A673 (cell line): ENCODE data around the gene UCN3. TPM values are rescaled to one million over a fixed set of nuclear protein-coding genes. Genes with fewer than 3 reads are reported as not detected.

Experiments used
- BruUV-seq: library from RNA; stranded (reverse); fragments of 400-500 nt; replicated peaks from 2 replicates; lab custom pipeline; 2021; lab: Mats Ljungman, UMichigan
- CTCF ChIA-PET: fragments of 300-600 bp; sonication (Branson Sonifier 250); formaldehyde crosslinking; loops from one replicate; lab custom pipeline; 2022; ENCODE audit warnings: antibody characterized with exemption; lab: Charles Lee
- POLR2A ChIA-PET: fragments of 300-600 bp; sonication (Branson Sonifier 250); formaldehyde crosslinking; loops from one replicate; lab custom pipeline; 2022; ENCODE audit warnings: antibody characterized with exemption; ENCODE audit not compliant: low non-redundant PET; lab: Charles Lee
- DNase-seq: peaks from one replicate; pipeline ENCODE4 v3.0.0-alpha.2; 2015; ENCODE audit warnings: low spot score
- H3K27ac ChIP-seq: fragments of 200-600 bp; sonication (generic); 2 replicates; pipeline ENCODE4 v1.5.1; 2016; ENCODE audit warnings: mixed run types, low read depth, mild to moderate bottlenecking, mixed read lengths, antibody characterized with exemption, low read length; ENCODE audit not compliant: poor library complexity, severe bottlenecking
- H3K27me3 ChIP-seq: fragments of 200-600 bp; sonication (generic); replicated peaks from 2 replicates; pipeline ENCODE4 v1.6.1; 2017; ENCODE audit warnings: mixed run types, low read depth, mild to moderate bottlenecking, mixed read lengths, antibody characterized with exemption, low read length; ENCODE audit not compliant: insufficient read depth, poor library complexity
- H3K36me3 ChIP-seq: fragments of 200-600 bp; sonication (generic); 2 replicates; pipeline ENCODE4 v1.6.1; 2016; ENCODE audit warnings: mixed run types, mild to moderate bottlenecking, mixed read lengths, antibody characterized with exemption, low read length; ENCODE audit not compliant: insufficient read depth, poor library complexity, severe bottlenecking
- H3K4me1 ChIP-seq: fragments of 200-600 bp; sonication (generic); 2 replicates; pipeline ENCODE4 v1.6.1; 2017; ENCODE audit warnings: mixed run types, mild to moderate bottlenecking, mixed read lengths, antibody characterized with exemption, low read length; ENCODE audit not compliant: insufficient read depth, poor library complexity, severe bottlenecking
- H3K4me3 ChIP-seq: fragments of 200-600 bp; sonication (generic); 2 replicates; pipeline ENCODE4 v1.5.1; 2016; ENCODE audit warnings: low read depth, mixed run types, mild to moderate bottlenecking, mixed read lengths, low read length; ENCODE audit not compliant: poor library complexity, severe bottlenecking
- H3K9me3 ChIP-seq: fragments of 200-600 bp; sonication (generic); 2 replicates; pipeline ENCODE4 v1.6.1; 2016; ENCODE audit warnings: mixed run types, low read depth, mild to moderate bottlenecking, mixed read lengths, antibody characterized with exemption, low read length; ENCODE audit not compliant: poor library complexity, severe bottlenecking
- CTCF ChIP-seq: fragments of 300-800, 200-600 bp; sonication (generic); conservative IDR thresholded peaks from 2 replicates; pipeline ENCODE4 v1.5.1; 2017; ENCODE audit warnings: low read depth, mild to moderate bottlenecking, antibody characterized with exemption, low read length, moderate library complexity, mixed read lengths
- EZH2 ChIP-seq: fragments of 200-600 bp; sonication (generic); IDR thresholded peaks from 2 replicates; pipeline ENCODE4 v1.6.1; 2017; ENCODE audit warnings: borderline replicate concordance, low read depth, mild to moderate bottlenecking, mixed read lengths, antibody characterized with exemption, low read length; ENCODE audit not compliant: poor library complexity, severe bottlenecking
- intact Hi-C: fragments of 100-400 bp; cut with micrococcal nuclease; formaldehyde crosslinking; loops from one replicate; pipeline ENCODE4 v1.10.0; 2022; ENCODE audit not compliant: unreplicated experiment
- total RNA-seq: library from RNA; stranded (reverse); gene quantifications from 2 replicates; pipeline ENCODE4 v1.2.3, GENCODE V29; 2021

The UCN3 gene
- total RNA-seq, 1 experiment from 2014 or later, result not detected

DNA sequence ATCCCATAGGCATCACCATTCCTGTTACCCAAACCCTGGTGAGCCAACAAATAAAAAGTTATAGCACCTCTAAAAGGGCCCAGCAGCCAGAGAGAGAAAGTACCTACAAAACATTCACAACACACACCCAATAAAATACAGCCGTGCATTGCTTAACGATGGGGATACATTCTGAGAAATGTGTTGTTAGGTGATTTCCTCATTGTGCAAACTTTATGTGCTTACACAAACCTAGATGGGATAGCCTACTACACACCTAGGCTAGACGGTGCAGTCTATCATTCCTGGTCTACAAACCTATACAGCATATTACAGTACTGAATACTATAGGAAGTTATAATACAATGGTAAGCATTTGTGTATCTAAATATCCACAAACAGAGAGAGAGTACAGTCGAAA lies 44.9 kb upstream of the UCN3 start:
- Histone ChIP-seq H3K9me3 (no peaks in the 10 kb centered on the region), H3K36me3 (no peaks in the 10 kb centered on the region), H3K27me3 (no peaks in the 10 kb centered on the region), H3K4me1 (peaks cover 7% of the 10 kb centered on the region), H3K27ac (no peak overlapping the region), H3K4me3 (no peak overlapping the region)
- intact Hi-C loops, result no loop called here
- CTCF ChIA-PET, result no interaction called here
- TF ChIP-seq CTCF (no peak), EZH2 (no peak)
- BruUV-seq, result no TSS peak
- POLR2A ChIA-PET, result no interaction called here
- no peak for DNase-seq

DNA sequence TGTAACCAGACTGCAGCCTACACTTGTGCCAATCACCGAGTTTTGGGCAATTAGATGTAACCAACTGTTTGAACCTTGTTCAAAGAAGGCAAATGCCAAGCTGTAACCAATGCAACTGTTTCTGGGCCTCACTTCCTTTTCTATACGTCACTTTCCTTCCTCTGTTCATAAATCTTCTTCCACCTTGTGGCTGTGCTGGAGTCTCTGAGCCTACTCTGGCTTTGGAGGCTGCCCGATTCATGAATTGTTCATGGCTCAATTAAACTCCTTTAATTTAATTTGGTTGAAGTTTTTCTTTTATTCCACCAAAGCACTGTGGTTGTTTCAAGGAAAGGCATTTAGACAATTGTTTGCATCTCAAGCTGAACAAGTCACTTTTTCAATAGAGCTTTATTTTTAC lies 43.5 kb upstream of the UCN3 start:
- H3K4me1 ChIP-seq, result peaks cover 7% of the 10 kb centered on the region
- POLR2A ChIA-PET, result no interaction called here
- intact Hi-C loops, result no loop called here
- no peak overlapping the region for H3K4me3 ChIP-seq
- TF ChIP-seq CTCF, result no peak
- no peak for TF ChIP-seq EZH2
- no TSS peak for BruUV-seq
- no peak for DNase-seq
- no peaks in the 10 kb centered on the region for H3K27me3 ChIP-seq
- no peaks in the 10 kb centered on the region for H3K36me3 ChIP-seq
- H3K27ac ChIP-seq, result no peak overlapping the region
- CTCF ChIA-PET, result no interaction called here
- no peaks in the 10 kb centered on the region for H3K9me3 ChIP-seq

DNA sequence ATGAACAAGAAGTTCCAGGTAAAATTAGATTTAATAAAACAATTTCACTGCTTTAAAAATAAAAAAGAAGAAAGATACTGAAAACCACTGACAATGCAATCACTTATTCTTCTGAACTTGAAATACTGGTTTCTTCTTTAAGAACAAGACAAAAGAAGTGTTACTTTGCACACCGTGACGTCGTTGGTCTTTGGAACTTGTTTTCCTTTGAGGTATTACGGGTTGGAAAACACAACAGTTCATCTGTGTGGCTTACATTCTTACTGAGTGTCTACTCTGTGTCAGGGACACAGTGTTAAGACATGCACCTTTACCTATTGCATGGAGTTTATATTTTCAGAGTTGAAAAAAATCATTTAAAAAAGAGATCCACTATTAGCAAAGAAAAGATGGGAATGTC lies 41.3 kb upstream of the UCN3 start:
- intact Hi-C loops, result no loop called here
- no peak overlapping the region for H3K27ac ChIP-seq
- H3K9me3 ChIP-seq, result no peaks in the 10 kb centered on the region
- no peaks in the 10 kb centered on the region for H3K36me3 ChIP-seq
- POLR2A ChIA-PET, result no interaction called here
- DNase-seq, result no peak
- TF ChIP-seq CTCF (no peak), EZH2 (no peak)
- no peaks in the 10 kb centered on the region for H3K4me1 ChIP-seq
- no peaks in the 10 kb centered on the region for H3K27me3 ChIP-seq
- H3K4me3 ChIP-seq, result no peak overlapping the region
- CTCF ChIA-PET, result no interaction called here
- no TSS peak for BruUV-seq
